NCI-H1930 (cell line): ENCODE data around the gene TRIM27.
"Not testable (repeated sequence)": the region's sequence is repeated elsewhere in the genome, so short reads cannot be mapped to it uniquely, and the experiment has no call there.

ENCODE experiments used
- DNase-seq, 2 experiments: peaks; one replicate each; lab custom pipeline; 2025; lab: John Stamatoyannopoulos, UW

TRIM27 gene

DNA sequence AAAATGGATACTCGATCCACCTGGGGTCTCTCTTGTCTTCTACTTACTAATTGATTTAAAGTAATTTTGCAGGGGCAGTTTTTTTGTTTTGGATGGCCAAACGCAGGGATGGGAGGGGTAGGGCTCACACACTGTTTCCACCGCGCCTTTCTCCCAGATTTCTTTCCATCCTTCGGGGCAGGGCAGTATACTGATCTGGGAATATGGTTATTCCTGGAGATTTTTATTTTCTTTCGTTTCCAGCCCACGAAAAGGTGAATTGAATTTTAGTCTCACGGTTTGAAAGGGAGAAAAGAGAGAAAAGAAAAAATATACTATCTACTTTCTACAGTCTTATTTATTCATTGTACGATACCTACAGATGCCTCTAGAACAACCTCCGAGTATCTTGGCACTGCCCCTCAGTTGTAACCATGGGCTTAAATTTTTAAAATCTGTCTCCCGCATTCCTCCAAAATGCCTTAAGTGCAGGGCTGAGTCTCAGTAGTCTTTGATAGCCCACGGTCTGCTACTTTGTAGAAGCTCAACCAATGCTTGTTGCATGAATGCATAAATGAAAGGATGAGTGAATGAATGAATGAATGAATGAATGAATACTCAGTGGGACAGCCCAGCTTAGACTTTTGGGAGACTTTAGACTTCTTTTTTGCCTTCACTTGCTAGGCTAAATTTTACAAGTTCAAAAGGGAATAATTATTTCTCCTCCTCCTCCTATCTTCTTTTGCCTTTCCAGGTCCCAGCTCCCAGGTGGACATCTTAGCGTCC, 18.1 kb upstream of the TRIM27 start:
- DNase-seq, result no peak

GRCh38 chr6:28940858-28941683, 17.3 kb upstream of the TRIM27 start:
- peak; percentile 64 to 87 for DNase-seq

DNA sequence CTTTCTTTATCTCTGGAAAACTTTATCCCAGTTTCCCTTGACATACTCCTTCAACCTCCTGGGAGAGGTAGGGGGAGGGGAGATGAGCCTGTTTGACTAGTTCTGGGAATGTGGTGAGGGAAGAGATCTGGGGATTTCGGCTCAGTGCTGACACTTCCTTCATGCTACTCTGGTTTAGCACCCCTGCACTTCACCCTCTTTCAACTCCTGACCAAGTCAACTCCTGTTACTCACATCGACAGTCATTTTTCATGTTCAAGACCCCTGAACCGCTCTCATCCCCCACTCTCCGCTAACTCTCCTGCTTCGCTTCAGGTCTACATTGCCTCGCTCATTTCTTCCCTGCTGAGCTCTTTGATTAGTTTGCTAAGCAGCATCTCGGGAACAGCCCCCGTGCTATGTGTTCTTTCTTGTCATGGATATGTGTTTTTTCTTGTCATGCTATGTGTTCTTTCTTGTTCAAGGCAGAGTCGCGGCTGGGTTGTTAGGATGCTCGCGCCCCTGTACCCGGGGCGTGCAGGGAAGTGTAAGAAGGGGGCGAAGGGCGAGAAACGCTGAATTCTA, 16.6 kb upstream of the TRIM27 start:
- DNase-seq, result peak; percentile 46 to 48

GRCh38 chr6:28933069-28933468, 9.3 kb upstream of the TRIM27 start:
- no peak for DNase-seq

- DNase-seq, result no peak
These were observed 6.3 kb upstream of the TRIM27 start for GRCh38 chr6:28929887-28930620.

DNA sequence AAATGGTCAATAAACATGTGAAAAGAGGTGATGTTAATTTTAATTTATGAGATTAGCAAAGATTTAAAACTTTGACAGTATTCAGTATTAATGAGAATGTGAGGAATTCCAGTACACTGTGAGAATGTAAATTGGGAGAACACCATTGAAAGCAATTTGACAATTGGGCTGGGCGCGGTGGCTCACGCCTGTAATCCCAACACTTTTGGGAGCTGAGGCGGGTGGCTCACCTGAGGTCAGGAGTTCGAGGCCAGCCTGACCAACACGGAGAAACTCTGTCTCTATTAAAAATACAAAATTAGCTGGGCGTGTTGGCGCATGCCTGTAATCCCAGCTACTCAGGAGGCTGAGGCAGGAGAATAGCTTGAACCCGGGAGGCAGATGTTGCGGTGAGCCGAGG, 5.6 kb upstream of the TRIM27 start:
- not testable (repeated sequence) for DNase-seq

GRCh38 chr6:28927846-28928245, 4.1 kb upstream of the TRIM27 start:
- DNase-seq, result no peak

DNA sequence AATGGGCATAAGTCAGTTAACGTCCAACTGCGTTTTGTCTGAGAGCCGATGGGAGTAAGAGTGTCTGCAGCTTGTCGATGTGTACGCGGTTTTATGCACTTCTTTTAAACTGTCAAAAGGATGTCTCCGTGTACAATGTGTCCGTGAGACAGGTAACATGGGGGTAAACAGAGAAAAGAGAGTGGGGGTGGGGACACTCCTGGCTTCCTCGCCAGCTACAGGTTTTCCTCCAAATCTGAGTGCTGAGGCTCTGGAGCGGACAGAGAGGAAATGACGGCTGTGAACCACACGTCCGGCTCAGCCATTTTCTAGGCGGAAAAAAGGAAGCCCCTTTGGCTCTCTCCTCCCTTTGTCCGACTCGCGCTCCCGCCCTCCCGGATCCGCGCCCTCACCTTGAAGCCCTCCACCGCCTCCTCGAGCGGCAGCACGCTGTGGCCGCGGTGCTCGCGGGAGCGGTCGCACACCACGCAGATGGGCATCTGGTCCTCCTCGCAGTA, 916 bp downstream of the TRIM27 start:
- DNase-seq, result no peak

- DNase-seq, result no peak
These were observed 1.6 kb downstream of the TRIM27 start for GRCh38 chr6:28922004-28922820.

DNA sequence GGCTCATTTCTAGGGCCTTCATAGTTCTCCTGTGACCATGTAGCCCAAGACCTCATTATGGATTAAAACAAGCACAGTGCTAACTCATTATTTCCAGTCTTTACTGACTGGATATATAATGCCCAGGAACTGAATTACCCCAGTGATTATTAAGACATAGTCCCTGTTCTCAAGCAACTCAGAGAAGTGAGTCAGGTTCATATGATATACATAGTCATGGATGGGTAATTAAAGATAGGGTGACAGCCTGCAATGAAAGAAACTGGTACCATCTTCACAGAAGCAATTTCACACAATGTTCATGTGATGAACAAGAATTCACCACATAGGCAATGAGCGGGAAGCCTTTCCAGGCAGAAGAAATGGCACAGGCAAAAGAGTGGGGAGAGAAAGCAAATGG, 3.5 kb downstream of the TRIM27 start:
- DNase-seq, result no peak

DNA sequence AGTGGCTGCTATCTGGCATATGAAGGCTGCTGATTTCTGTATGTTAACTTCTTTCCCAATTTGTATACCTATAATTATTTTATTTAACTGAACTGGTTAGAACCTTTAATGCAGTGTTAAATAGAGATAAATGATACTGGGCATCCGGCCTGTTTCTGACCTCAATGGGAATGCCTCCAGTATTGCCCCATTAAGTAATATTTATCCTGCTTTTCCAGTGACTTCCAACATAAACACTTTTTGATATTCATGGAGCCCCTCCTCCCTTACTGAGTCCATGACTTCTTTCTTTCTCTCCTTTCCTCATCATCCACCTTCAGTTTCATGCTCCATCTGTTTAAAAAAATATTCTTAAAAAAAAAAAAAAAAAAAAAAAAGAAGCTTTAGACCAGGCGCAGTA, 8.8 kb downstream of the TRIM27 start:
- DNase-seq, result no peak

- no peak for DNase-seq
These were observed 12.7 kb downstream of the TRIM27 start for GRCh38 chr6:28910901-28911690.

DNA sequence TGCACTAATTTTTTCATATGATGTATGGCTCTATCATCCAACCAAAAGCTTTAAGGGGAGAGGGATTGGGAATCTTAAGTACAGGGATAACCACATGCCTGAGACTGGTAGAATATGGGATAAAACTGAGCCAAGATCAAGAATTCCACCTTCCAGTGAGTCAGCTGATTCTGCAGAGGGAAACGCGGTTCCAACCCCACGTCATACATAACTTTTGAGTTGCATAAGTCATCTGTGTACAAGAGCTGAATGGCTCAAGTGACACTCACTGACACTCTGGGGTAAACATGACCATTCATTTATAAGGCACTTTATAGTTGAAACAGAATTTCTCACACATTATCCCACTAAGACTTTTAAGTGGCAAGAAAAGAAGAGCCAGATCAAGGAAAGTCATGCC, 16.4 kb downstream of the TRIM27 start:
- DNase-seq, result no peak

- no peak for DNase-seq
These were observed 17.1 kb downstream of the TRIM27 start for GRCh38 chr6:28906669-28907068.

- DNase-seq, result no peak
These were observed 20.1 kb downstream of the TRIM27 start for GRCh38 chr6:28903686-28904085.

DNA sequence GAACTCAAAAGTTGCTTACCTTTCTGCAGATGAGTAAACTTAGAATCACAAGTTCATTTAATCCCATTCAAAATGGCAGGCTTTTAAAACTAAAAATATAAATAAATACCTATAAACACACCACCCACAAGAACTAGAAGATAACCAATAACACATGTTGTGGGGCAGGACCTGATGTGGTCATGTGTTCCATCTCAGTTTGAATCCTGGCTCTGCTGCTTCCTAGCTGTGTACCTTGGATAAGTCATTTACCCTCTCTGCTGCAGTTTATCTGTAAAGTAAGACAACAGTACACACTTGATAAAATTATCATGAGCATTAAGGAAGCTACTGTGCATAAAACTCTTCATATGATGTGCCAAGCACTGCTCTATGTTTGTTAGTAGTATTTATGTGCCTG, 22.0 kb downstream of the TRIM27 start:
- DNase-seq, result no peak

DNA sequence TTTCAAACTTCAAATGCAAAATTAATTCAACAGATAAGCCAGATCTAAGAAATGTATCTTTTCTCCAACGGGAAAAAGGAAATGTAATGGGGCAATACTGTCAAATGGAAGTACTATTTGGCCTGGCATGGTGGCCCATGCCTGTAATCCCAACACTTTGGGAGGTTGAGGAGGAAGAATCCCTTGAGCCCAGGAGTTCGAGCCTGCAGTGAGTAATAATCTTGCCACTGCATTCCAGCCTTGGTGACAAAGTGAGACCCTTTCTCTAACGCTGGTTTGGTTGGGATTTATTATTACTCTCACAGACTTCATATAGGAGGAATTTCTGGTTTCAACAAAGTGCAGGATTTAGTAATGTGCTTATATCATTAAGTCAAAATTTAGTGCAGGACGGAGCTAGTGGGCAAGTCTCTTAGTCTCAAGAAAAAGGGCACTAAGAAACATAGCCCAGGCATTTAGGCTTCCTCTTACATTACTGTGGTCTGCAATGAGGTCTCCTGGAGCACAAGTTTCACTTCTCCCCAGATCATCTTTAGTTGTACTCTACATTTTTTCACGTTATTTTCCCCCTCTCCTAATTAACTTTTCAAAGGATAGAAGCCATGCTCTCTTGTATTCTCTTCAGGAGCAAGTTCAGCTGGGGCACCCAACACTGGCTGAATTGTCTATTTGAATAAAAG, 23.1 kb downstream of the TRIM27 start:
- DNase-seq, result no peak

DNA sequence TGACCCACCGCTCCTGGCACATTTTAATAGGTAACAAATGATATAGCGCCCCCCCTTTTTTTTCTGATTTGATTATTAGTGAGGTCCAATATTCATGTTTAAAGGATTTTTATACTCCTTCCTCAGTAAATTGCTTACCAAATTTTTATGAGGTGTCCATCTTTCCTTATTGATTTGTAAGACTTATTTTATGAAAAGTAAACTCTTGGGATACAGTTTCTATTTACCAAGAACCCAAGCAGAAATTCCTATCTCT, 25.1 kb downstream of the TRIM27 start:
- no peak for DNase-seq

GRCh38 chr6:28897369-28897745, 26.4 kb downstream of the TRIM27 start:
- no peak for DNase-seq
